Ascending aorta (tissue), 2 donors: ENCODE measurements around the gene SCIN. TPM values are rescaled to one million over a fixed set of nuclear protein-coding genes. Genes with fewer than 3 reads are reported as not detected.

ENCODE experiments used
- DNase-seq, 2 donors: peaks; one replicate each; pipeline ENCODE4 v3.0.0-alpha.2; 2019; ENCODE audit warnings: low spot score in 2 of 2
- H3K27ac ChIP-seq, 2 donors: fragments of 200-600 bp; sonication (generic); one replicate each; pipeline ENCODE4 v1.5.1; 2016 to 2017; ENCODE audit warnings: mild to moderate bottlenecking in 1 of 2
- H3K27me3 ChIP-seq: fragments of 200-600 bp; sonication (generic); one replicate; pipeline ENCODE4 v1.5.1; 2017
- H3K36me3 ChIP-seq, 2 donors: fragments of 200-600 bp; sonication (generic); one replicate each; pipeline ENCODE4 v1.5.1; 2016
- H3K4me1 ChIP-seq, 2 donors: fragments of 200-600 bp; sonication (generic); one replicate each; pipeline ENCODE4 v1.5.1; 2016 to 2017; ENCODE audit warnings: mild to moderate bottlenecking in 1 of 2
- H3K4me3 ChIP-seq, 2 donors: fragments of 200-600 bp; sonication (generic); one replicate each; pipeline ENCODE4 v1.5.1; 2016 to 2017; ENCODE audit warnings: mild to moderate bottlenecking in 1 of 2
- H3K9me3 ChIP-seq, 2 donors: fragments of 200-600 bp; sonication (generic); one replicate each; pipeline ENCODE4 v1.5.1; 2016
- CTCF ChIP-seq, 3 experiments: fragments of 200-600 bp in 2 of 3; fragments of 450-650 bp in 1 of 3; sonication (generic) in 2 of 3; IDR thresholded peaks; one replicate each; pipeline ENCODE4 v1.5.1; 2016 to 2019; ENCODE audit warnings: antibody characterized with exemption in 3 of 3, mild to moderate bottlenecking in 1 of 3, moderate library complexity in 1 of 3
- intact Hi-C: fragments of 100-400 bp; cut with DNase I; formaldehyde crosslinking; loops from one replicate; pipeline ENCODE4 v1.15.1; 2023
- total RNA-seq: library from RNA; depleted of rRNA; stranded (reverse); fragments of >200 nt; gene quantifications from one replicate; pipeline ENCODE4 v1.1.0, GENCODE V29; 2016

SCIN gene
- total RNA-seq, 1 donor from 2014 or later, result not detected

- H3K9me3 ChIP-seq, result no peaks in the 10 kb centered on the region
- no peaks in the 10 kb centered on the region for H3K27me3 ChIP-seq
- no peak for TF ChIP-seq CTCF (IDR thresholded peaks at IDR 0.05)
- DNase-seq, result no peak
- no peak overlapping the region for H3K27ac ChIP-seq
- intact Hi-C loops, result no loop called here
- no peaks in the 10 kb centered on the region for H3K4me1 ChIP-seq
- H3K36me3 ChIP-seq, result no peaks in the 10 kb centered on the region
- no peak overlapping the region for H3K4me3 ChIP-seq
Observed at GRCh38 chr7:12590559-12590958, 20.0 kb downstream of the SCIN start.

GRCh38 chr7:12594122-12594897 is 23.8 kb downstream of the SCIN start:
- intact Hi-C loops, result no loop called here
- Histone ChIP-seq H3K27ac (no peak overlapping the region), H3K4me3 (no peak overlapping the region), H3K27me3 (no peaks in the 10 kb centered on the region), H3K4me1 (no peaks in the 10 kb centered on the region), H3K9me3 (no peaks in the 10 kb centered on the region), H3K36me3 (no peaks in the 10 kb centered on the region)
- DNase-seq, result no peak
- no peak for TF ChIP-seq CTCF (IDR thresholded peaks at IDR 0.05)

GRCh38 chr7:12595148-12595547 is 24.6 kb downstream of the SCIN start:
- intact Hi-C loops, result no loop called here
- H3K27ac ChIP-seq, result no peak overlapping the region
- H3K4me1 ChIP-seq, result no peaks in the 10 kb centered on the region
- no peaks in the 10 kb centered on the region for H3K9me3 ChIP-seq
- DNase-seq, result no peak
- H3K36me3 ChIP-seq, result no peaks in the 10 kb centered on the region
- H3K4me3 ChIP-seq, result no peak overlapping the region
- TF ChIP-seq CTCF (IDR thresholded peaks at IDR 0.05), result no peak
- no peaks in the 10 kb centered on the region for H3K27me3 ChIP-seq

GRCh38 chr7:12596225-12596790 is 25.8 kb downstream of the SCIN start:
- Histone ChIP-seq H3K9me3 (no peaks in the 10 kb centered on the region), H3K27me3 (no peaks in the 10 kb centered on the region), H3K27ac (no peak overlapping the region), H3K4me3 (no peak overlapping the region), H3K36me3 (no peaks in the 10 kb centered on the region), H3K4me1 (no peaks in the 10 kb centered on the region)
- TF ChIP-seq CTCF (IDR thresholded peaks at IDR 0.05), result no peak
- intact Hi-C loops, result no loop called here
- DNase-seq, result no peak

GRCh38 chr7:12601302-12601869 is 30.9 kb downstream of the SCIN start:
- Histone ChIP-seq H3K4me1 (no peaks in the 10 kb centered on the region), H3K9me3 (peaks cover 0 to 9% of the 10 kb centered on the region in 2 donors), H3K36me3 (no peaks in the 10 kb centered on the region), H3K27me3 (no peaks in the 10 kb centered on the region), H3K4me3 (no peak overlapping the region), H3K27ac (no peak overlapping the region)
- no peak for TF ChIP-seq CTCF (IDR thresholded peaks at IDR 0.05)
- intact Hi-C loops, result no loop called here
- DNase-seq, result no peak
